Neural cell (in vitro differentiated cells): ENCODE data around the gene DHCR24.

Experiments
- EP300 ChIP-seq: fragments of 450-650 bp; conservative IDR thresholded peaks from 2 replicates; pipeline ENCODE4 v1.6.1; 2014; ENCODE audit warnings: antibody characterized with exemption, mild to moderate bottlenecking, moderate library complexity; ENCODE audit not compliant: poor library complexity, severe bottlenecking
- EZH2 ChIP-seq: fragments of 200-600, 300-800 bp; shearing (Covaris generic), sonication (generic); IDR thresholded peaks from 2 replicates; pipeline ENCODE4 v1.6.1; 2014; ENCODE audit warnings: antibody characterized with exemption, low read length, borderline replicate concordance, mild to moderate bottlenecking; ENCODE audit not compliant: insufficient read depth, poor library complexity, severe bottlenecking
- MXI1 ChIP-seq: fragments of 450-650 bp; conservative IDR thresholded peaks from 2 replicates; pipeline ENCODE4 v1.6.1; 2014; ENCODE audit warnings: antibody characterized with exemption, mild to moderate bottlenecking; ENCODE audit not compliant: poor library complexity, severe bottlenecking
- POLR2AphosphoS5 ChIP-seq: IDR thresholded peaks from 2 replicates; pipeline ENCODE4 v1.6.1; 2012
- RAD21 ChIP-seq: fragments of 450-650 bp; conservative IDR thresholded peaks from 2 replicates; pipeline ENCODE4 v1.6.1; 2014; ENCODE audit warnings: antibody characterized with exemption, mild to moderate bottlenecking, moderate library complexity
- SMC3 ChIP-seq: fragments of 450-650 bp; conservative IDR thresholded peaks from 2 replicates; pipeline ENCODE4 v1.6.1; 2014; ENCODE audit warnings: antibody characterized with exemption, mild to moderate bottlenecking, moderate library complexity; ENCODE audit not compliant: poor library complexity
- TAF1 ChIP-seq: IDR thresholded peaks from 2 replicates; pipeline ENCODE4 v1.6.1; 2012; ENCODE audit warnings: low read depth
- TF ChIP-seq, protein P1 (sequence below): fragments of 450-650 bp; IDR thresholded peaks from 2 replicates; pipeline ENCODE4 v1.5.1; 2014; ENCODE audit warnings: antibody characterized with exemption, mild to moderate bottlenecking, moderate library complexity; ENCODE audit not compliant: poor library complexity, severe bottlenecking
- TF ChIP-seq, protein P2 (sequence below): IDR thresholded peaks from 2 replicates; pipeline ENCODE4 v1.6.1; 2012; ENCODE audit warnings: borderline replicate concordance

- TF ChIP-seq, protein P1, sequence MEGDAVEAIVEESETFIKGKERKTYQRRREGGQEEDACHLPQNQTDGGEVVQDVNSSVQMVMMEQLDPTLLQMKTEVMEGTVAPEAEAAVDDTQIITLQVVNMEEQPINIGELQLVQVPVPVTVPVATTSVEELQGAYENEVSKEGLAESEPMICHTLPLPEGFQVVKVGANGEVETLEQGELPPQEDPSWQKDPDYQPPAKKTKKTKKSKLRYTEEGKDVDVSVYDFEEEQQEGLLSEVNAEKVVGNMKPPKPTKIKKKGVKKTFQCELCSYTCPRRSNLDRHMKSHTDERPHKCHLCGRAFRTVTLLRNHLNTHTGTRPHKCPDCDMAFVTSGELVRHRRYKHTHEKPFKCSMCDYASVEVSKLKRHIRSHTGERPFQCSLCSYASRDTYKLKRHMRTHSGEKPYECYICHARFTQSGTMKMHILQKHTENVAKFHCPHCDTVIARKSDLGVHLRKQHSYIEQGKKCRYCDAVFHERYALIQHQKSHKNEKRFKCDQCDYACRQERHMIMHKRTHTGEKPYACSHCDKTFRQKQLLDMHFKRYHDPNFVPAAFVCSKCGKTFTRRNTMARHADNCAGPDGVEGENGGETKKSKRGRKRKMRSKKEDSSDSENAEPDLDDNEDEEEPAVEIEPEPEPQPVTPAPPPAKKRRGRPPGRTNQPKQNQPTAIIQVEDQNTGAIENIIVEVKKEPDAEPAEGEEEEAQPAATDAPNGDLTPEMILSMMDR = no peak
- TF ChIP-seq MXI1 (no peak), EZH2 (no peak), RAD21 (no peak), POLR2AphosphoS5 (no peak), EP300 (no peak), SMC3 (no peak), TAF1 (no peak)
- TF ChIP-seq, protein P2, sequence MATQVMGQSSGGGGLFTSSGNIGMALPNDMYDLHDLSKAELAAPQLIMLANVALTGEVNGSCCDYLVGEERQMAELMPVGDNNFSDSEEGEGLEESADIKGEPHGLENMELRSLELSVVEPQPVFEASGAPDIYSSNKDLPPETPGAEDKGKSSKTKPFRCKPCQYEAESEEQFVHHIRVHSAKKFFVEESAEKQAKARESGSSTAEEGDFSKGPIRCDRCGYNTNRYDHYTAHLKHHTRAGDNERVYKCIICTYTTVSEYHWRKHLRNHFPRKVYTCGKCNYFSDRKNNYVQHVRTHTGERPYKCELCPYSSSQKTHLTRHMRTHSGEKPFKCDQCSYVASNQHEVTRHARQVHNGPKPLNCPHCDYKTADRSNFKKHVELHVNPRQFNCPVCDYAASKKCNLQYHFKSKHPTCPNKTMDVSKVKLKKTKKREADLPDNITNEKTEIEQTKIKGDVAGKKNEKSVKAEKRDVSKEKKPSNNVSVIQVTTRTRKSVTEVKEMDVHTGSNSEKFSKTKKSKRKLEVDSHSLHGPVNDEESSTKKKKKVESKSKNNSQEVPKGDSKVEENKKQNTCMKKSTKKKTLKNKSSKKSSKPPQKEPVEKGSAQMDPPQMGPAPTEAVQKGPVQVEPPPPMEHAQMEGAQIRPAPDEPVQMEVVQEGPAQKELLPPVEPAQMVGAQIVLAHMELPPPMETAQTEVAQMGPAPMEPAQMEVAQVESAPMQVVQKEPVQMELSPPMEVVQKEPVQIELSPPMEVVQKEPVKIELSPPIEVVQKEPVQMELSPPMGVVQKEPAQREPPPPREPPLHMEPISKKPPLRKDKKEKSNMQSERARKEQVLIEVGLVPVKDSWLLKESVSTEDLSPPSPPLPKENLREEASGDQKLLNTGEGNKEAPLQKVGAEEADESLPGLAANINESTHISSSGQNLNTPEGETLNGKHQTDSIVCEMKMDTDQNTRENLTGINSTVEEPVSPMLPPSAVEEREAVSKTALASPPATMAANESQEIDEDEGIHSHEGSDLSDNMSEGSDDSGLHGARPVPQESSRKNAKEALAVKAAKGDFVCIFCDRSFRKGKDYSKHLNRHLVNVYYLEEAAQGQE = no peak
Measured at GRCh38 chr1:54894271-54894670, 7.3 kb upstream of the DHCR24 start.
